ENCODE measurements around the gene MMP26.

DNA sequence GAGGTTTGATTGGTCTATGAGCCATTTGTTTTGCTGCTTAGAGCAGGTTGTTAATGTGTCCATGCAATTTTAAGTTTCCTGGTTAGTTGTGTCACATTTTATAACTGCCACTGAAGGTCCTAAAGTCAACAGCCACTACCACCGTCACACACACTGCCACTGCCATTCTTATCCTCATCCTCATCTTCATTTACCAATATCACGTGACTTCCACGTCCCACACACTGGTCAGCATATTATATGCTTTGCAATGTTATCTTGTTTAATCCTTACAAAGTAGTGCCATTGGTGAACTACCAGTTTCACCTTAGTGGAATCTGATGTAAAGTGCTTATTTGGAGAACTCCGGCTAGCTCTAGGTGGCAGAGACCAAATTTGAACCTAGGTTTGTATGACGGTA, 9.7 kb downstream of the MMP26 start:
- TF ChIP-seq ZNF114 (tag by site-specific recombination; IDR thresholded peaks at IDR 0.05) (no peak), ZNF548 (tag by site-specific recombination; IDR thresholded peaks at IDR 0.05) (no peak), ZNF549 (tag by site-specific recombination; IDR thresholded peaks at IDR 0.05) (no peak)

Measured in HEK293 (cell line).